Right cardiac atrium (tissue), 5 donors: ENCODE measurements around the gene ARHGAP6. TPM values are rescaled to one million over a fixed set of nuclear protein-coding genes. Genes with fewer than 3 reads are reported as not detected.

Source experiments
- ATAC-seq, 2 donors: fragments of 200-7000 bp; cut with Tn5 transposase; one replicate each; pipeline versions ENCODE4 v1.8.0 to v1.9.1; 2020; ENCODE audit warnings: moderate library complexity in 2 of 2, mild to moderate bottlenecking in 1 of 2
- DNase-seq, 3 donors: peaks; one replicate each; pipeline ENCODE4 v3.0.0-alpha.2; 2020
- H3K27ac ChIP-seq: one replicate; pipeline ENCODE4 v1.5.1; 2013; ENCODE audit warnings: mild to moderate bottlenecking, low read length, control low read depth, moderate library complexity
- H3K27me3 ChIP-seq: one replicate; pipeline ENCODE4 v1.6.1; 2013; ENCODE audit not compliant: control insufficient read depth, insufficient read depth
- H3K4me1 ChIP-seq: one replicate; pipeline ENCODE4 v1.6.1; 2013; ENCODE audit warnings: low read length; ENCODE audit not compliant: control insufficient read depth, insufficient read depth
- H3K4me3 ChIP-seq: one replicate; pipeline ENCODE4 v1.5.1; 2013; ENCODE audit warnings: low read length, control low read depth
- H3K9me3 ChIP-seq: one replicate; pipeline ENCODE4 v1.6.1; 2013; ENCODE audit warnings: low read length; ENCODE audit not compliant: control insufficient read depth
- WGBS: extraction: QIAGEN DNeasy Blood & Tissue Kit; methylation state at CpG from one replicate; pipeline ENCODE4 v1.1.7; 2013; 5-methylcytosine and 5-hydroxymethylcytosine counted together
- intact Hi-C, 4 donors: fragments of 100-400 bp; cut with DNase I; formaldehyde crosslinking; loops; one replicate each; pipeline versions ENCODE4 v1.11.0 to v1.14.0; 2022 to 2023
- long read RNA-seq, 4 donors: library from polyadenylated mRNA; unstranded; transcript quantifications; one replicate each; pipeline ENCODE4 v2.0.0, GENCODE V29; 2020 to 2021
- polyA plus RNA-seq: library from polyadenylated mRNA; stranded (reverse); fragments of 200-250 nt; gene quantifications from one replicate; pipeline ENCODE4 v1.2.3, GENCODE V29; 2013
- total RNA-seq, 4 donors: library from RNA; stranded (reverse); fragmentation: NEBNext Ultra II Directional; extraction: Animal tissue kit (Norgen Biotek cat#: 25700); gene quantifications; one replicate each; pipeline ENCODE4 v1.2.1, GENCODE V29; 2021
- donor health status: healthy with polysubstance abuse.
- donor health status: DM: no; HTN: yes; CAD: no.
- donor health status: DM: no; HTN: no; CAD: no.
- donor health status: DM: no; HTN: yes; CAD: no; lungs with severe emphysema.
- donor health status: DM: yes; HTN: yes; CAD: no.

Gene ARHGAP6, protein sequence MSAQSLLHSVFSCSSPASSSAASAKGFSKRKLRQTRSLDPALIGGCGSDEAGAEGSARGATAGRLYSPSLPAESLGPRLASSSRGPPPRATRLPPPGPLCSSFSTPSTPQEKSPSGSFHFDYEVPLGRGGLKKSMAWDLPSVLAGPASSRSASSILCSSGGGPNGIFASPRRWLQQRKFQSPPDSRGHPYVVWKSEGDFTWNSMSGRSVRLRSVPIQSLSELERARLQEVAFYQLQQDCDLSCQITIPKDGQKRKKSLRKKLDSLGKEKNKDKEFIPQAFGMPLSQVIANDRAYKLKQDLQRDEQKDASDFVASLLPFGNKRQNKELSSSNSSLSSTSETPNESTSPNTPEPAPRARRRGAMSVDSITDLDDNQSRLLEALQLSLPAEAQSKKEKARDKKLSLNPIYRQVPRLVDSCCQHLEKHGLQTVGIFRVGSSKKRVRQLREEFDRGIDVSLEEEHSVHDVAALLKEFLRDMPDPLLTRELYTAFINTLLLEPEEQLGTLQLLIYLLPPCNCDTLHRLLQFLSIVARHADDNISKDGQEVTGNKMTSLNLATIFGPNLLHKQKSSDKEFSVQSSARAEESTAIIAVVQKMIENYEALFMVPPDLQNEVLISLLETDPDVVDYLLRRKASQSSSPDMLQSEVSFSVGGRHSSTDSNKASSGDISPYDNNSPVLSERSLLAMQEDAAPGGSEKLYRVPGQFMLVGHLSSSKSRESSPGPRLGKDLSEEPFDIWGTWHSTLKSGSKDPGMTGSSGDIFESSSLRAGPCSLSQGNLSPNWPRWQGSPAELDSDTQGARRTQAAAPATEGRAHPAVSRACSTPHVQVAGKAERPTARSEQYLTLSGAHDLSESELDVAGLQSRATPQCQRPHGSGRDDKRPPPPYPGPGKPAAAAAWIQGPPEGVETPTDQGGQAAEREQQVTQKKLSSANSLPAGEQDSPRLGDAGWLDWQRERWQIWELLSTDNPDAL (N-terminal part only)
- total RNA-seq (1 to 10 TPM; 2.5 to 4.5 (median 3.3) TPM), polyA plus RNA-seq (2.3 TPM)
- long read RNA-seq, donor 1, partial matches to known transcripts, result 1 of 5 reads
- long read RNA-seq, donor 1, other reads (novel, unspliced or antisense), result 4 of 5 reads
- long read RNA-seq, donor 2, result 0 reads
- long read RNA-seq, donor 3, partial matches to known transcripts, result 1 of 7 reads
- long read RNA-seq, donor 3, other reads (novel, unspliced or antisense), result 3 of 7 reads
- long read RNA-seq, donor 4, partial matches to known transcripts, result 0 of 4 reads
- long read RNA-seq, donor 4, other reads (novel, unspliced or antisense), result 4 of 4 reads

GRCh38 chrX:11665168-11666111 lies at the start of gene ARHGAP6:
TSS of gene ARHGAP6 (minus strand) at chrX:11665920. CDS start at chrX:11664828, 1,092 bp downstream.
- Histone ChIP-seq H3K27me3 (no peaks in the 10 kb centered on the region), H3K4me1 (no peaks in the 10 kb centered on the region), H3K4me3 (peak within 1 kb of the TSS; percentile 17), H3K27ac (no peak within 1 kb of the TSS), H3K9me3 (no peaks in the 10 kb centered on the region)
- peak; percentile 55 to 84 (median 83) for DNase-seq
- intact Hi-C loops, result no loop called here
- under 1% methylated on average over 73 of the region's 74 CpGs for WGBS
- ATAC-seq, result peak; percentile 86 to 95

GRCh38 chrX:11704725-11705495 lies 39.2 kb upstream of the ARHGAP6 start:
- no peaks in the 10 kb centered on the region for H3K27me3 ChIP-seq
- H3K4me3 ChIP-seq, result no peak overlapping the region
- no peak for ATAC-seq
- DNase-seq, result peak in 1 of 3 donors; percentile 20
- no peaks in the 10 kb centered on the region for H3K4me1 ChIP-seq
- intact Hi-C loops, result no loop called here
- 59% methylated on average over 12 of the region's 12 CpGs for WGBS
- H3K27ac ChIP-seq, result no peak overlapping the region
- no peaks in the 10 kb centered on the region for H3K9me3 ChIP-seq

- 97% methylated on average over 10 of the region's 10 CpGs for WGBS
- Histone ChIP-seq H3K27me3 (no peaks in the 10 kb centered on the region), H3K9me3 (no peaks in the 10 kb centered on the region), H3K27ac (no peak overlapping the region), H3K4me1 (no peaks in the 10 kb centered on the region), H3K4me3 (no peak overlapping the region)
- ATAC-seq, result no peak
- no peak for DNase-seq
- intact Hi-C loops, result no loop called here
Measured at GRCh38 chrX:11703855-11704254, 38.1 kb upstream of the ARHGAP6 start.

DNA sequence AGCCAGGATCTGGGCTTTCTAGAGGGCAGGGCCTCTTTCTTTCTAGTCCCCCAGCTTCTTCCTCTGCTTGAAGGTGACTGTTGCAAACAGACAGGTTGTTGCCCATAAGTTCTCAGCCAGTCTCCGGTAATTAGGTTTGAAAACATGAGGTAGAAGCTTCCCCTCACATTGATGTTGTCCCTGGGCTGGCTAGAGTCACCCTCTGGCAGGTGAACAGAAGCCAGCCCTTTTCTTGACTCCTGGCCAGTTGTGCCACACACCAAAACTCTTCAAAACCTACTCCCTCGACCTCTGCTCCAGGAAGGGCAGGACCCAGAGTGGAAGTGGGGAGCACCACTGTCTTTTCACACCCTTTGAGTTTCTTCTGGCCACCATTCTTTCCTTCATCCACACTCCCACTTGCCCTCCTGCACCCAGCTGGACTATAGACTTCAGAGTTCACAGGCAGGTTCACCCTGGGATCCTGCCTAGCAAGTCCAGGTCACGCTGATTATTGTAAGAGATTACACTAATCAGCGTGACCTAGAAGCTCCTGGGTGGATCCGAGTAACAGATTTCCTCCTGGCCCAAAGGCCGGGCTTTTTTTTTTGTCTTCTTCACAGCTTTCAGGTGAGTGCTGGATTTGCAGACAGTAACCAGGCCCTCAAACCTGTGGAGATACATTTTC lies 37.4 kb upstream of the ARHGAP6 start:
- intact Hi-C loops, result no loop called here
- no peak overlapping the region for H3K27ac ChIP-seq
- H3K27me3 ChIP-seq, result no peaks in the 10 kb centered on the region
- H3K4me1 ChIP-seq, result no peaks in the 10 kb centered on the region
- DNase-seq, result no peak
- no peak for ATAC-seq
- no peaks in the 10 kb centered on the region for H3K9me3 ChIP-seq
- no peak overlapping the region for H3K4me3 ChIP-seq
- 83% methylated on average over 6 of the region's 6 CpGs for WGBS

GRCh38 chrX:11702420-11702819 lies 36.7 kb upstream of the ARHGAP6 start:
- Histone ChIP-seq H3K4me1 (no peaks in the 10 kb centered on the region), H3K9me3 (no peaks in the 10 kb centered on the region), H3K4me3 (no peak overlapping the region), H3K27ac (no peak overlapping the region), H3K27me3 (no peaks in the 10 kb centered on the region)
- ATAC-seq, result no peak
- no peak for DNase-seq
- intact Hi-C loops, result no loop called here
- WGBS, result 90% methylated on average over 3 of the region's 3 CpGs

- H3K4me1 ChIP-seq, result no peaks in the 10 kb centered on the region
- intact Hi-C loops, result no loop called here
- 67% methylated on average over 3 of the region's 3 CpGs for WGBS
- H3K27me3 ChIP-seq, result no peaks in the 10 kb centered on the region
- H3K4me3 ChIP-seq, result no peak overlapping the region
- no peaks in the 10 kb centered on the region for H3K9me3 ChIP-seq
- no peak overlapping the region for H3K27ac ChIP-seq
- ATAC-seq, result peak; percentile 32 to 55
- peak in 1 of 3 donors; percentile 20 for DNase-seq
Measured at GRCh38 chrX:11698702-11699101, 33.0 kb upstream of the ARHGAP6 start.

DNA sequence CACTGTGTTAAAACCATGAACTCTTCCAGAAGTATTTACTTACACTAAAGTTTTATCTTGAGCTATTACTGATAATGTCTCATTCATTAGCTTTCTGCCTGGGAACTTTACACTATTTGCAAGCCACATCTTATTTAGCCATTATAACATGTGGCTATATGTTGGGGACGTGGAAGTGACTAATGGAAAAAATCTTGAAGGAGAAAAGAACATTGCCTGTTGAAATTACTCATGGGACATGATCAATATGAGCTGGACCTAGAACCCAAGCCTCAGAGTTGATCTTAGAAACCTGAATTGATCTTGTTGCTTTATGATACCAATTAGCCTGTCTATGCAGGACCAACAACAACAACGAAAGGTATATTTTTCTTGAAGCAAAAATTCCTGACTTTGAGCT lies 22.5 kb upstream of the ARHGAP6 start:
- 72% methylated on average over 2 of the region's 2 CpGs for WGBS
- Histone ChIP-seq H3K27ac (no peak overlapping the region), H3K4me3 (no peak overlapping the region), H3K4me1 (no peaks in the 10 kb centered on the region), H3K27me3 (no peaks in the 10 kb centered on the region), H3K9me3 (no peaks in the 10 kb centered on the region)
- intact Hi-C loops, result no loop called here
- DNase-seq, result no peak
- ATAC-seq, result no peak

- H3K9me3 ChIP-seq, result no peaks in the 10 kb centered on the region
- DNase-seq (no peak), ATAC-seq (no peak)
- H3K4me1 ChIP-seq, result no peaks in the 10 kb centered on the region
- 37% methylated on average over 2 of the region's 2 CpGs for WGBS
- H3K4me3 ChIP-seq, result no peak overlapping the region
- H3K27me3 ChIP-seq, result no peaks in the 10 kb centered on the region
- intact Hi-C loops, result no loop called here
- H3K27ac ChIP-seq, result no peak overlapping the region
Measured at GRCh38 chrX:11687157-11687556, 21.4 kb upstream of the ARHGAP6 start.

DNA sequence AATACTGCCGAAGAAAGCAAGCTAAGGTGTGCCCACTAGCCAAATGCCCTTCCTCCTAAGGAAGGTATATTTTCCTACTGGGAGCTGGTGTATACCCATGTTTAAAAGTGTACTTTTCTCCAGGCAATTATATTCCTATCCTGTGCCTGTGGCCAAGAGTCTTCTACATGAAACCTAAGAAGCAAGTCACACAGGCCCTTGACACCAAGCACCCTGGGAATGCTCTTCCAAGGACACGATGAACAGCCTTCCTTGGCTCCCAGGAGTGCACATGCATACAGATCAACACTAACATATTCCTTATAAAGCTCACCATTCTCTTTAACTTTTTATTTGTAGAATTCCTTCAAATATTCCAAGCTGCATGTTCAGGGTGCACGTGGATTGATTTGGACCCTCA lies 17.3 kb upstream of the ARHGAP6 start:
- Histone ChIP-seq H3K9me3 (no peaks in the 10 kb centered on the region), H3K27ac (no peak overlapping the region), H3K4me1 (no peaks in the 10 kb centered on the region), H3K27me3 (no peaks in the 10 kb centered on the region), H3K4me3 (no peak overlapping the region)
- intact Hi-C loops, result no loop called here
- DNase-seq (no peak), ATAC-seq (no peak)
- 93% methylated on average over 3 of the region's 3 CpGs for WGBS
